Muscle layer of colon (tissue), 2 donors: Measurements from ENCODE around the gene COQ10B.
"Not testable (repeated sequence)": the region's sequence is repeated elsewhere in the genome, so short reads cannot be mapped to it uniquely, and the experiment has no call there.

Experiments used
- H3K27ac ChIP-seq: one replicate; pipeline ENCODE4 v1.7.0; 2013; ENCODE audit warnings: low read depth, mild to moderate bottlenecking, low read length, moderate library complexity
- H3K27me3 ChIP-seq, 2 donors: one replicate each; pipeline ENCODE4 v1.7.0; 2013; ENCODE audit warnings: low read length in 2 of 2, mild to moderate bottlenecking in 2 of 2; ENCODE audit not compliant: insufficient read depth in 2 of 2, control insufficient read depth in 1 of 2
- H3K36me3 ChIP-seq: one replicate; pipeline ENCODE4 v1.7.0; 2013; ENCODE audit warnings: mild to moderate bottlenecking, low read length; ENCODE audit not compliant: insufficient read depth
- H3K4me1 ChIP-seq: one replicate; pipeline ENCODE4 v1.7.0; 2013; ENCODE audit warnings: mild to moderate bottlenecking, low read length; ENCODE audit not compliant: insufficient read depth
- H3K4me3 ChIP-seq, 2 donors: one replicate each; pipeline ENCODE4 v1.7.0; 2013; ENCODE audit warnings: low read length in 2 of 2, low read depth in 1 of 2, mild to moderate bottlenecking in 1 of 2, moderate library complexity in 1 of 2
- H3K9ac ChIP-seq: one replicate; pipeline ENCODE4 v1.7.0; 2013; ENCODE audit warnings: low read length
- H3K9me3 ChIP-seq: one replicate; pipeline ENCODE4 v1.7.0; 2013; ENCODE audit warnings: mild to moderate bottlenecking, low read length
- donor health status: abdominal sarcoma.
- donor health status: Adenocarcinoma of cecum.

COQ10B gene

GRCh38 chr2:197453914-197454398 is 604 bp downstream of the COQ10B start:
- H3K9ac ChIP-seq = peak overlapping the region; percentile 97
- H3K36me3 ChIP-seq = no peaks in the 10 kb centered on the region
- H3K27ac ChIP-seq = peak overlapping the region; percentile 69
- no peaks in the 10 kb centered on the region for H3K27me3 ChIP-seq
- peak overlapping the region; percentile 52 to 70 for H3K4me3 ChIP-seq
- no peaks in the 10 kb centered on the region for H3K9me3 ChIP-seq
- peaks cover 12% of the 10 kb centered on the region for H3K4me1 ChIP-seq

DNA sequence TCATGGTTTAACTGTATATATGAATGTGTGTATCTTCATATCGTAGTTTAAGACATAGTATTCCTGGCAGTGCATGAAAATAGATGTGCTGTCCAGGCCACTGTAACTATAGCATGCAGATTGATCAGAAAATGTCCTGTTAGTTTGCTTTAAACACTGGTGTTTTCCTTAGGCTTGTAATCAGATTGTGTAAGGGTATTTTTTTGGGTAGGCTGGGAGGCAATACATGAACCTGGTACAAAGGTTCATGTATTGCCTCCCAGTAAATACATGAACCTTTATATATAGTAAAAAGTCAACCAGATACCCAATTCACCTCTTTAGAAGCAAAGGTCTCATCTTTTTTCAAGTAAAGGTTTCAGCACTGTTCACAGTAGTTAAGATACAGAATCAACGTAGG is 1.6 kb downstream of the COQ10B start:
- Histone ChIP-seq H3K27ac (peak overlapping the region; percentile 69), H3K4me3 (peak overlapping the region in 1 of 2 donors; percentile 70), H3K9ac (no peak overlapping the region), H3K9me3 (no peaks in the 10 kb centered on the region), H3K27me3 (no peaks in the 10 kb centered on the region), H3K36me3 (no peaks in the 10 kb centered on the region), H3K4me1 (peaks cover 12% of the 10 kb centered on the region)

- H3K4me3 ChIP-seq = no peak overlapping the region
- H3K9ac ChIP-seq = no peak overlapping the region
- peaks cover 12% of the 10 kb centered on the region for H3K4me1 ChIP-seq
- H3K27ac ChIP-seq = no peak overlapping the region
- no peaks in the 10 kb centered on the region for H3K27me3 ChIP-seq
- peaks cover under 1% of the 10 kb centered on the region for H3K36me3 ChIP-seq
- H3K9me3 ChIP-seq = no peaks in the 10 kb centered on the region
These were observed 2.1 kb downstream of the COQ10B start for GRCh38 chr2:197455428-197455827.

- Histone ChIP-seq H3K36me3 (peaks cover 15% of the 10 kb centered on the region), H3K9ac (no peak overlapping the region)
These were observed 7.3 kb downstream of the COQ10B start for GRCh38 chr2:197460649-197461048.

GRCh38 chr2:197461057-197461456 is 7.7 kb downstream of the COQ10B start:
- Histone ChIP-seq H3K27me3 (no peaks in the 10 kb centered on the region), H3K9me3 (no peaks in the 10 kb centered on the region), H3K4me1 (no peaks in the 10 kb centered on the region), H3K4me3 (no peak overlapping the region), H3K36me3 (peaks cover 18% of the 10 kb centered on the region), H3K27ac (no peak overlapping the region), H3K9ac (no peak overlapping the region)

More at GRCh38 chr2:197460649-197461048, 7.3 kb downstream of the COQ10B start:
- Histone ChIP-seq H3K4me3 (no peak overlapping the region), H3K4me1 (no peaks in the 10 kb centered on the region), H3K27me3 (no peaks in the 10 kb centered on the region), H3K27ac (no peak overlapping the region), H3K9me3 (no peaks in the 10 kb centered on the region)

DNA sequence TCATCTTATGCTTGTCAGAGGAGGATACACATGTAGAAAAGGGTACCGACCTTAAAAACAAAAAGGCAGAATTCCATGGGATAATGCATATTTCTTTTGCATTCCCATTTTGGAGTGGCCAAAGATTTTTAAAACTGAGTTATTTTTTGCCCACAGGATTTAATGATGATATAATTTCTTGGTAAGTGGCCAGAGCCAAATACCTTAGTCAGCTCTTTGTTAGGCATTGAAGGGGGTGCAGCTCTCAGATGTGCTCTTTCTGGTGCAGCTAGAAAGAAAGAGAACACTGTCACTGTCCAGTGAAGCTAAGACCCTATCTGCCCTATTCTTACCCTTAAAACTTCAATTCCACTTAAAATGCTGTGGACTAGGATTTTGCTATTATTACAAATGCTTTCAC is 10.8 kb downstream of the COQ10B start:
- H3K9ac ChIP-seq = no peak overlapping the region
- no peaks in the 10 kb centered on the region for H3K9me3 ChIP-seq
- H3K27me3 ChIP-seq = no peaks in the 10 kb centered on the region
- H3K36me3 ChIP-seq = peaks cover 32% of the 10 kb centered on the region
- H3K4me3 ChIP-seq = no peak overlapping the region
- no peaks in the 10 kb centered on the region for H3K4me1 ChIP-seq
- H3K27ac ChIP-seq = no peak overlapping the region

- H3K27me3 ChIP-seq = no peaks in the 10 kb centered on the region
- H3K36me3 ChIP-seq = peaks cover 54% of the 10 kb centered on the region
These were observed 18.8 kb downstream of the COQ10B start for GRCh38 chr2:197472166-197472565.

GRCh38 chr2:197477797-197478196 is 24.4 kb downstream of the COQ10B start:
- peaks cover 32% of the 10 kb centered on the region for H3K36me3 ChIP-seq
- no peak overlapping the region for H3K9ac ChIP-seq
- H3K9me3 ChIP-seq = no peaks in the 10 kb centered on the region
- H3K4me3 ChIP-seq = no peak overlapping the region
- no peak overlapping the region for H3K27ac ChIP-seq
- H3K27me3 ChIP-seq = no peaks in the 10 kb centered on the region
- H3K4me1 ChIP-seq = no peaks in the 10 kb centered on the region

More at GRCh38 chr2:197472166-197472565, 18.8 kb downstream of the COQ10B start:
- Histone ChIP-seq H3K4me3 (no peak overlapping the region), H3K9ac (no peak overlapping the region), H3K27ac (no peak overlapping the region), H3K4me1 (no peaks in the 10 kb centered on the region), H3K9me3 (no peaks in the 10 kb centered on the region)

- H3K36me3 ChIP-seq = peaks cover 17% of the 10 kb centered on the region
These were observed 27.0 kb downstream of the COQ10B start for GRCh38 chr2:197480165-197481036.

GRCh38 chr2:197484248-197484647 is 30.9 kb downstream of the COQ10B start:
- not testable (repeated sequence) for H3K9ac ChIP-seq, H3K4me1 ChIP-seq, H3K27me3 ChIP-seq, H3K9me3 ChIP-seq, H3K27ac ChIP-seq, H3K4me3 ChIP-seq
- peaks cover 34% of the 10 kb centered on the region for H3K36me3 ChIP-seq

More at GRCh38 chr2:197480165-197481036, 27.0 kb downstream of the COQ10B start:
- Histone ChIP-seq H3K27ac (no peak overlapping the region), H3K9ac (no peak overlapping the region), H3K27me3 (no peaks in the 10 kb centered on the region), H3K4me3 (no peak overlapping the region), H3K4me1 (no peaks in the 10 kb centered on the region), H3K9me3 (no peaks in the 10 kb centered on the region)

GRCh38 chr2:197486175-197486574 is 32.8 kb downstream of the COQ10B start:
- Histone ChIP-seq H3K27ac (no peak overlapping the region), H3K4me3 (no peak overlapping the region), H3K27me3 (no peaks in the 10 kb centered on the region), H3K9me3 (no peaks in the 10 kb centered on the region), H3K9ac (no peak overlapping the region), H3K4me1 (no peaks in the 10 kb centered on the region), H3K36me3 (peaks cover 54% of the 10 kb centered on the region)

- H3K4me1 ChIP-seq = no peaks in the 10 kb centered on the region
- H3K27ac ChIP-seq = no peak overlapping the region
- H3K4me3 ChIP-seq = no peak overlapping the region
- H3K9ac ChIP-seq = no peak overlapping the region
- no peaks in the 10 kb centered on the region for H3K27me3 ChIP-seq
- H3K36me3 ChIP-seq = peaks cover 66% of the 10 kb centered on the region
- no peaks in the 10 kb centered on the region for H3K9me3 ChIP-seq
These were observed 34.0 kb downstream of the COQ10B start for GRCh38 chr2:197487385-197487784.
